SKM-1 treated with dmso at 0.1 percent for 144 hours (cell line): Measurements from ENCODE around the gene SMIM1.

Source experiments
- DNase-seq: peaks from one replicate; lab custom pipeline; 2025; ENCODE audit not compliant: unreplicated experiment; lab: John Stamatoyannopoulos, UW

SMIM1 gene

GRCh38 chr1:3775490-3776230 is 3.1 kb downstream of the SMIM1 start:
- DNase-seq = peak; percentile 35

GRCh38 chr1:3776231-3776961 is 3.8 kb downstream of the SMIM1 start:
- DNase-seq = no peak

- no peak for DNase-seq
Observed at GRCh38 chr1:3777078-3777547, 4.6 kb downstream of the SMIM1 start.

- DNase-seq = no peak
Observed at GRCh38 chr1:3777647-3778589, 5.4 kb downstream of the SMIM1 start.

- DNase-seq = no peak
Observed at GRCh38 chr1:3778590-3779264, 6.2 kb downstream of the SMIM1 start.

GRCh38 chr1:3779265-3779911 is 6.8 kb downstream of the SMIM1 start:
- no peak for DNase-seq

- DNase-seq = no peak
Observed at GRCh38 chr1:3779912-3780416, 7.4 kb downstream of the SMIM1 start.

- no peak for DNase-seq
Observed at GRCh38 chr1:3780901-3781300, 8.4 kb downstream of the SMIM1 start.

- DNase-seq = no peak
Observed at GRCh38 chr1:3783651-3784474, 11.3 kb downstream of the SMIM1 start.

GRCh38 chr1:3785045-3785444 is 12.5 kb downstream of the SMIM1 start:
- DNase-seq = no peak

GRCh38 chr1:3785456-3786157 is 13.1 kb downstream of the SMIM1 start:
- DNase-seq = no peak

- DNase-seq = no peak
Observed at GRCh38 chr1:3786468-3787348, 14.2 kb downstream of the SMIM1 start.

GRCh38 chr1:3787349-3787715 is 14.8 kb downstream of the SMIM1 start:
- no peak for DNase-seq

GRCh38 chr1:3787745-3788605 is 15.4 kb downstream of the SMIM1 start:
- DNase-seq = no peak

GRCh38 chr1:3788756-3789420 is 16.3 kb downstream of the SMIM1 start:
- DNase-seq = no peak
